ENCODE measurements around the gene ACYP2. TPM values are rescaled to one million over a fixed set of nuclear protein-coding genes. Genes with fewer than 3 reads are reported as not detected.

Gene ACYP2
- total RNA-seq, 1 donor from 2014 or later, result 11.8 TPM

- H3K36me3 Mint-ChIP-seq, result no peaks in the 10 kb centered on the region
- H3K4me1 Mint-ChIP-seq, result no peaks in the 10 kb centered on the region
- no peak overlapping the region for H3K27ac Mint-ChIP-seq
- TF ChIP-seq CTCF (IDR thresholded peaks at IDR 0.05; ENCODE audit: unreplicated experiment), result no peak
- H3K27me3 Mint-ChIP-seq (ENCODE audit: low read depth), result peaks cover 8% of the 10 kb centered on the region
- no peaks in the 10 kb centered on the region for H3K9me3 Mint-ChIP-seq
- no peak overlapping the region for H3K4me3 Mint-ChIP-seq
- no peak for DNase-seq (ENCODE audit: low spot score in 2 of 2, unreplicated experiment in 2 of 2)
These were observed 180.5 kb downstream of the ACYP2 start for GRCh38 chr2:54295911-54296310.

DNA sequence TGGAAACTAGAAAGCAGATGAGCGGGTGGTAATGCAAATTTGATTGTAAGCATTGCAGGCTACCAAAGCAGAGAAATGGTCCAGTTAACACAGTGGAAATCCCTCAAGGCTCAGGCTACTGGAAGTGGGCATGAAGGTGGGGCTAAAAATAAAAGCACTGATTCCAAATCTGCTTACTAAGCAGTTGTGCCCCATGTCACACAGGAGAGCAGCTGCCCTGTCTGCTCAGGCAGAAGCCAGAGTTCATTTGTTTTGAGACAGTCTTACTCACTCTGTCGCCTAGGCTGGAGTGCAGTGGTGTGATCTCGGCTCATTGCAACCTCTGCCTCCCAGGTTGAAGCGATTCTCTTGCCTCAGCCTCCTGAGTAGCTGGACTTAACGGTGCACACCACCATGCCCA is 183.1 kb downstream of the ACYP2 start:
- H3K9me3 Mint-ChIP-seq, result no peaks in the 10 kb centered on the region
- H3K36me3 Mint-ChIP-seq, result no peaks in the 10 kb centered on the region
- no peak overlapping the region for H3K27ac Mint-ChIP-seq
- H3K4me3 Mint-ChIP-seq, result no peak overlapping the region
- DNase-seq (ENCODE audit: low spot score in 2 of 2, unreplicated experiment in 2 of 2), result no peak
- no peaks in the 10 kb centered on the region for H3K4me1 Mint-ChIP-seq
- H3K27me3 Mint-ChIP-seq (ENCODE audit: low read depth), result no peaks in the 10 kb centered on the region
- TF ChIP-seq CTCF (IDR thresholded peaks at IDR 0.05; ENCODE audit: unreplicated experiment), result no peak

GRCh38 chr2:54303631-54304030 is 188.2 kb downstream of the ACYP2 start:
- Mint-ChIP-seq H3K4me3 (no peak overlapping the region), H3K36me3 (no peaks in the 10 kb centered on the region), H3K4me1 (peaks cover 11% of the 10 kb centered on the region), H3K27ac (no peak overlapping the region), H3K9me3 (no peaks in the 10 kb centered on the region), H3K27me3 (ENCODE audit: low read depth) (no peaks in the 10 kb centered on the region)
- TF ChIP-seq CTCF (IDR thresholded peaks at IDR 0.05; ENCODE audit: unreplicated experiment), result no peak
- DNase-seq (ENCODE audit: low spot score in 2 of 2, unreplicated experiment in 2 of 2), result no peak

- no peaks in the 10 kb centered on the region for H3K36me3 Mint-ChIP-seq
- no peaks in the 10 kb centered on the region for H3K9me3 Mint-ChIP-seq
- H3K4me3 Mint-ChIP-seq, result no peak overlapping the region
- H3K27ac Mint-ChIP-seq, result no peak overlapping the region
- no peak for TF ChIP-seq CTCF (IDR thresholded peaks at IDR 0.05; ENCODE audit: unreplicated experiment)
- H3K27me3 Mint-ChIP-seq (ENCODE audit: low read depth), result no peaks in the 10 kb centered on the region
- DNase-seq (ENCODE audit: low spot score in 2 of 2, unreplicated experiment in 2 of 2), result no peak
- peaks cover 13% of the 10 kb centered on the region for H3K4me1 Mint-ChIP-seq
These were observed 191.1 kb downstream of the ACYP2 start for GRCh38 chr2:54306556-54306955.

GRCh38 chr2:54308186-54308585 is 192.8 kb downstream of the ACYP2 start:
- Mint-ChIP-seq H3K4me3 (no peak overlapping the region), H3K9me3 (no peaks in the 10 kb centered on the region), H3K36me3 (no peaks in the 10 kb centered on the region), H3K27me3 (ENCODE audit: low read depth) (no peaks in the 10 kb centered on the region), H3K4me1 (peaks cover 13% of the 10 kb centered on the region), H3K27ac (peak overlapping the region; percentile 86)
- DNase-seq (ENCODE audit: low spot score in 2 of 2, unreplicated experiment in 2 of 2), result no peak
- no peak for TF ChIP-seq CTCF (IDR thresholded peaks at IDR 0.05; ENCODE audit: unreplicated experiment)

- Mint-ChIP-seq H3K27ac (peak overlapping the region; percentile 86), H3K4me3 (no peak overlapping the region), H3K9me3 (no peaks in the 10 kb centered on the region), H3K27me3 (ENCODE audit: low read depth) (no peaks in the 10 kb centered on the region), H3K36me3 (no peaks in the 10 kb centered on the region), H3K4me1 (peaks cover 13% of the 10 kb centered on the region)
- no peak for TF ChIP-seq CTCF (IDR thresholded peaks at IDR 0.05; ENCODE audit: unreplicated experiment)
- DNase-seq (ENCODE audit: low spot score in 2 of 2, unreplicated experiment in 2 of 2), result no peak
These were observed 193.4 kb downstream of the ACYP2 start for GRCh38 chr2:54308782-54309181.
